CD1c-positive myeloid dendritic cell (primary cell): ENCODE results near the gene STK24.
A peak's percentile ranks its signal among the peaks of the same experiment; 100 is the strongest.

Source experiments
- DNase-seq: peaks from one replicate; pipeline ENCODE4 v3.0.0-alpha.2; 2016; ENCODE audit errors: extremely low spot score

STK24 gene

DNA sequence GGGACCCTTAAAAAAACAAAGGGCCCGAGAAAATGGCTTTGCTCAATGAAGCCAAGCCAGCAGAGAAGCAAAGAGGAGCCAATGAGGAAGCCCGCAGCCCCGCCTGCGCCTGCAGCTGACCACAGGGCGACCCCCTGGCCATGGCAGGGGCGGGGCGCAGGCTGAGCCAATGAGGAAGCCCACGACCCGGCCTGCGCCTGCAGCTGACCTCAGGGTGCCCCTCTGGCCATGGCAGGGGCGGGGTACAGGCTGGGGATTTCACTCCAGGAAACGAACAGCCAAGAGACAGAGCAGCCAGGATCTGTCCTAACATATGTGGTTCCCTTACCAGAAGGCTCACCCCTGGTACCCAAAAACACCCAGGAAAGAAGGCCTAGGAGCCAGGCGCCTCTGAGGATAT lies 101.4 kb downstream of the STK24 start:
- DNase-seq, result peak; percentile 64

DNA sequence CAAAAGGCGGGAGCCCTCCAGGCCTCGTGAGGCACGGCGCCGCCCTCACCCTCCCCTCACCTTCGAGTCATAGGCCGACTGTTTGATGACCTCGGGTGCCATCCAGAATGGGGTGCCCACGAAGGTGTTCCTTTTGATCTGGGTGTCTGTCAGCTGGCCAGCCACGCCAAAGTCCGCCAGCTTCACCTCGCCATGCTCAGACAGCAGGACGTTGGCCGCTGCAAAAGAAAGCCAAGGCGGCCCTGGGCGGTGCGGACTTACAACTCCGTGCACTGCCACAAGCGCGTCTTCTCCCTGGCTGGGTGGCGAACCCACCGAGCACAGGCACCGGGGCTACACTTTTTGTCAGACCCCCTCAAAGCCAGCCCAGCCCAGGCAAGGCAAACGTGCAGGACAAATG lies 102.1 kb downstream of the STK24 start:
- no peak for DNase-seq

- no peak for DNase-seq
Observed at GRCh38 chr13:98474292-98474691, 102.6 kb downstream of the STK24 start.

GRCh38 chr13:98473788-98474144 lies 103.1 kb downstream of the STK24 start:
- no peak for DNase-seq

- no peak for DNase-seq
Observed at GRCh38 chr13:98473135-98473787, 103.6 kb downstream of the STK24 start.

DNA sequence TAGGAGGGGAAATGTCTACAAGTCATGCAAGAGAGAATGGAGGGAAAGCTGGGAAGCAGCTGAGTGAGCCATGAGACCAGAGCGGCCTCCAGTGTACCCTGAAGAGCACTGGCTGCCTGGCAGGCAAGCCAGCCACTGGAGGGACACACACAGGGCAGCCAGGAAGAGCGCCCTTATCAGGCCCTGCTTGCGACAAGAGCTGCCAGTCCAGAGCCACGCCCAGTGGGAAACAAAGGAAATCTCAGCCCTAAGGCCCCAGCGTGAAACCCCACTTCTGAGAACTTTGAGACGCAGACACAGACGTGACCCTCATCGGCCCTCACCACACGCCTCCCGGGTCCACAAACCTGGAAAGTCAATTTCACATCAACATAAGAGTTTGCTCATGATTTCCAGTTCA lies 105.0 kb downstream of the STK24 start:
- DNase-seq, result no peak

DNA sequence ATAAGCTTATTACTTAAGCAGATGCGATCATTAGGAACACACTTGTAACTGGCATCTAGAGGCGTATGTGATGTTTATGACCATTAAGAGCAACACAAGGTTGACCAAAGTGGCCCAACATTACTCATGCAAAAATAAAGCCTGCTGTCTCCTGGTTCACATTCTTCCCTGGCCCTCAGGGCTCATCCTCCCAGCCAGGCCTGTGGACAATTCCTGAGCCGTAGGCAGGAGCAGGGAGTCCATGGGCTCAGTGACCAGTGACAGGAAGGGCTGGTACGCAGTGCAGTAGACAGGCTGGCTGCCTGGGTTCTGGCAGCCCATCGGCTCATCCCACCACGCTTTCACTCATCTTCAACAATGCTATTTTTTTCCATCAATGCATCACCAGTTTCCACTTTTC lies 106.0 kb downstream of the STK24 start:
- no peak for DNase-seq

- DNase-seq, result no peak
Observed at GRCh38 chr13:98468929-98469328, 108.0 kb downstream of the STK24 start.

DNA sequence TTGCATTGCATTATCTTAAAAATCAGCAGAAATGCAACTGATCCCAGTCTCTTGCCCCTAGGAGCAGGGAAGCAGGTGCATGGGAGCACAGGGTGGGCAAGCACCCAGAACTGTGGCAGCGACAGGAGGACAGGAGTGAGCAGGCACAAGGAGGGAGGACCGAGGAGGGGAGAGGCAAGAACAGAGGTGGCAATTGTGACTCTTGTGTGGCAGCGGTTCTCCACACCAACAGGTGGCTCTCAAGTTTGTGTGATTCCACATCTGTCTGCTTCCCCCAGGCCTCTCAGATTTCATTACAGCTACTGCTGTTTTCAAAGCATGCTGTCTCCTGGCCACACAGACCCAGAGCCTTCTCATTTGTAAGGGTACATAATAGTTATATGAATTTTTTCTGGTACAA lies 108.5 kb downstream of the STK24 start:
- DNase-seq, result no peak

DNA sequence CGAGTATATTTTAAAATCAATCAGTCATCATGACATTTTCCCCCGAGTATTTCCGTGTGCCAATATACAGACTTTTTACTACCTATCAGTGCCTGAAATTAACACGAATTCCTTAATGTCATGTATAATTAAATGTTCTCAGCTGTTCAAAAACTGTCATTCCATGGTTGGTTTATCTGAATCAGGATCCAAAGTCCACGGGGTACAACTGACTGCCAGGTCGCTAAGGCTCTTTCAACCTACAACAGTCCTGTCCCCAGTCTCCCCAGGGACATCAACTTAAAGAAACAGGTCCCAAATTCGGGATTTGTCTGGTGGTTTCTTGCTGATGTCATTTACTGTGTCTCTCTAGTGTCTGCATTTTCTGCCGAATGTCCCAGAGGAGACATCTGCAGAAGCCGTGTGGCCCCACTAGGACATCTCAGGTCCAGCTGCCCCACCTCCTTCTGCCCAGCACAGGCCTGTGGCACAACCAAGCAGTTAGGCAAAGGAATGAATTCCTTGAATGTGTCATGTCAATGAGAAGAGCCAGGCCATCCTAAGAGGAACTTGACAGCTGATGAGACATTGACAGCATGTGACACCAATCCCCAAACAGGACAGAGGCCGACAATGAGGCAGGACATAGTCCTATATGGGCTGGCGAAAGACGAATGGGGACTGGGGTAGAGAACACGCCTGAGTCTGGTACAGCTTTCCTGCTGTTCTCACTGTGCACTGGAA lies 109.5 kb downstream of the STK24 start:
- peak; percentile 31 for DNase-seq

DNA sequence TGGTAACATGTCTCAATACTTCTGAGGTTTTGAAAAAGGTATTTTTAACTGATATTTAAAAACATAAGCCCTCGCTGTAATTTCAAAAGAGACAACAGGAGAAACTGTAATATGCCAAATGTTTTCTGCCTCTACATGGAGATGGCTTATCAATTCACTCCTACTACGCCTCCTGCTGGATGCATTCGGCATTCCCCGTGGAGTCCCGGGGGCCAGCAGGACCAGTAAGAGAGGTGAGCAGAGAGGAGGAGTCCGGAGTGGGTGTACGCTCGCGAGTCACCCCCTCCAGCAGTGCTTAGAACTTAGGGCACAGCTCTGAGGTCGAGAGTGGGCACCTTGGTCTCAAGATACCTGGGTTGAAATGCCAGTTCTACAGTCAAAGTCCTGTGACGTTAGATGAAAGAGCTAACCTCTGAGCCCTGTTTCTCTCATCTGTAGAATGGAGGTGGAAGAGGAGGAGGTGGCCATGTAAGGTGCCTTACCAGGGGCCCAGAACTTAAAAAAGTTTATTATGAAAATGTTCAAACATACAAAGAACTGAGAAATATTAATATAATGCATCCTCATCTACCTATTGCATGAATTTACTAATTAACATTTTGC lies 110.2 kb downstream of the STK24 start:
- peak; percentile 30 for DNase-seq

- no peak for DNase-seq
Observed at GRCh38 chr13:98462946-98463345, 114.0 kb downstream of the STK24 start.

GRCh38 chr13:98462241-98462882 lies 114.5 kb downstream of the STK24 start:
- DNase-seq, result no peak

DNA sequence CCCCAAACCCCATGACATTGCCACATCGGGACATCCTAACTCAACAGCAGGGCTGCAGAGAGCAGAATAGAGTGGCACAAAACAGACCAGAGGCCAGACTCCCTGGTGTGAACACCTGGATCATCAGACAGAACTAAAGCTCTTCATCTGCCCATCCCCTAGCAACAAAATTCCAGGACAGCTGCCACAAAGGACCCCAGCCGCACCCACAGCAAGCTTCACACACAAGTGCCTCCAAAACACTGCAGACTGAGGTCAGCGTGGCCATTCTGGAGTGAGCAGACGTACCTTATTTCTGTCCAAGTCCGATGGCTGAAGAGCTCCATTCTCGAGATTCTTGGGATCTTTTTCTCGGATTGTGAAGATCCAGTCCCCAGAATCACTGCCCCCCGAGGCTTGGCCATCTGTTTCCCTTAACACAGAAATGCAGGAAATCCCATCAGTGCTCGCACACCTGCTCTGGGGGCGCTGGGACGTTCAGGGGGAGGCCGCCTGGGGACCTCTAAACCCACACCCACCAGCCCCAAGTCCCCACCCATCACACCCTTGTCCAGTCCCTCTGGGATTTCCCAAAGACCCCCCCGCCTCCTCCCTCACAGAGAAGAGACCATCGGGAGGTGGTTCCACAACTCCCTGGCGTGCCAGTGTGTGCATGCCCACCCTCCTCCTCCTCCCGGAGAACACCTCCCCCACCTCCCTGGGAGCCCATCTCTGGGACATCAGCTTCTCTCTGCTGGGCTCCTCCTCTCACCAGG lies 115.2 kb downstream of the STK24 start:
- no peak for DNase-seq

DNA sequence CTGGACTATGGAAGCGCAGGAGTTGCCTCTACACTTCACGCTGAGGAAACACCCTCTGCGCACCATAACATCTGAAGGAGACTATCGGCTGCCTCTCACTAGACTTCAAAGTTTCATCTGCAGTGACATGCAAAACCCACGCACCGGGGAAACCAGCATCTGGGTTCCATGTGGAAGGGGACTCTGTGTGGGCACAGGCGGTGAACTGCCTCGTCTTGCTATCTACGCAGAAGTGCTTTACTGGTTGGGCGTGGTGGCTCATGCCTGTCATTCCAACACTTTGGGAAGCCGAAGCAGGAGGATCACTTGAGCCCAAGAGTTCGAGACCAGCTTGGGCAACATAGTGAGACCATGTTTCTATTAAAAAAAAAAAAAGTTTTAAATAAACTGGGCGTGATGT lies 116.4 kb downstream of the STK24 start:
- DNase-seq, result no peak

GRCh38 chr13:98459721-98460370 lies 117.1 kb downstream of the STK24 start:
- no peak for DNase-seq

DNA sequence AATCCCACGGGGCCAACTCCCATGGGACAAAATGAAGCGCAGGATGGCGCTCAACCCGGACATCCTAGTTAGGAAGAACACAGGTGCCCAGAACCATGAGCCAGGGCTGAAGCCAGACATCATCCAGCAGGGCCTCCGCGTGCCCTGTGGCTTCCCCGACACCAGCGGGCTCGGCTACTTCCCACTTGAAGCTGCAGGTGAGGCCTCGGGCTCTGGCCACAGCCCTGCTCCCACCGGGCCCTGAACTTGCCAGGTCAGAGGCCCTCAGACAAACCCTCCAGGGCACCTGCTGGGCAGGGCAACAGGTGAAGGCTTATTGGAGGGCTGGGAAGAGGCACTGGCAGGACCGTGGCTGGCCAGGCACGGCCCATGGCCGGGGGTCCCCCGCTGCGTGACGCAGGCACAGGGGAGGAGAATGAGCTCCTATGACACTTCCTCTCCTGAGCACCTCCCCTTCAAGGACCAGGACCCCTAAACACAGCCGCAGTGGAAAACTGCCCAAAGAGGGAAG lies 117.7 kb downstream of the STK24 start:
- DNase-seq, result no peak

GRCh38 chr13:98458431-98458830 lies 118.5 kb downstream of the STK24 start:
- DNase-seq, result no peak

DNA sequence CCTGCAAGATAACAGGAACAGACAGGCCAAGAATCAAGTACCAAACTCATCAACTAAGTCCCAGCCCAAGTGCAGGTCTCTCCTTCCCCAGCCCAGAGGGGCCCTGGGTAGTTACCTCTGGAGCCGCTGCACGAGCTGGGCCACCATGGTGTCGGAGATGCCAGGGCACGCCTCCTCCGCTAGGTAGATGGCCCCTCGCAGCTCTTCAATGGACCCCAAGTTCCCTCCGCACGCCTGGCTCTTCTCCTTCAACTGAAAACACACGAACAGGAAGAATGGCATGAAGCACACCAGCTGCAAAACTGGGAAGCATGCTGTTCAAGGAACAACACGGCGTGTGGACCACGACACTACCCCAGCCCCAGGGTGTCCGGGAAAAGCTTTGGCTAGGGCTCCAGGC lies 119.9 kb downstream of the STK24 start:
- no peak for DNase-seq

- DNase-seq, result no peak
Observed at GRCh38 chr13:98456413-98456845, 120.5 kb downstream of the STK24 start.

DNA sequence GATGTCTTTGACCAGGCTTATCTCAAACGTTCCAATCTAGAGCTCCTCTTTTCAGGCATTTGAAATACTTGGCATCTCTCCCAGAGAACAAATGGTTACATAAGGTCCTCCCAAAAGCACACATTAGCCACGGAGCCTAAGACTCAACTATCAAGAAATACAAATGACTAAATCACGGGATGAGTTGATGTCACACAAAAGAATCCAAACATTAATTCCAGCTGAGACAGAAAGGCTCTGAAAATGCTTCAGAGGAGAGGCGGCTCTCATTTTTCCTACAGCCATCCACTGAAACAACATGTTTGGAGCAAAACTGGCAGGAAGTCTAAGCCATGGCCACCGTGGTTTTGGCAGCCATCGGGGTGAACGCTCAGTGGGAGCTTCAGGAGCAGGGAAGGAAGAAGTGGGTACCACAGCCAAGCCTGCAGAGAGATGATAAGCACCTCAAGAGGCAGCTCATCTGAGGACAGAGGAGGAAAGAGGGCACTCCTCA lies 122.5 kb downstream of the STK24 start:
- DNase-seq, result no peak
